K562 (cell line): Measurements from ENCODE around the gene OR10D3. TPM values are rescaled to one million over a fixed set of nuclear protein-coding genes. Genes with fewer than 3 reads are reported as not detected.

Experiments
- ATAC-seq: fragments of 200-7000 bp; cut with Tn5 transposase; 3 replicates; pipeline ENCODE4 v1.9.1; 2020; ENCODE audit warnings: moderate library complexity
- BruUV-seq: library from RNA; stranded (reverse); fragments of 400-500 nt; replicated peaks from 2 replicates; lab custom pipeline; 2021; lab: Mats Ljungman, UMichigan
- CTCF ChIA-PET: fragments of 300-600 bp; formaldehyde crosslinking; extraction: SDS; loops from one replicate; lab custom pipeline; 2021; ENCODE audit warnings: low intra/inter-chr PET ratio; lab: Yijun Ruan, JAX
- POLR2A ChIA-PET: fragments of 300-600, 350-650 bp; sonication (Branson Sonifier 250); formaldehyde crosslinking; extraction: SDS; loops from one replicate; lab custom pipeline; 2021; ENCODE audit warnings: antibody characterized with exemption, inconsistent platforms; lab: Yijun Ruan, JAX
- DNase-seq, 4 experiments: peaks; one replicate each; pipeline versions ENCODE4 v3.0.0 to v3.0.0-alpha.2; 2011 to 2018; ENCODE audit warnings: low spot score in 3 of 4, mixed read lengths in 3 of 4; ENCODE audit errors: extremely low read depth in 1 of 4
- FAIRE-seq: peaks from 2 replicates; lab custom pipeline; 2011; peaks lifted over from hg19 to GRCh38; lab: Jason Lieb, UNC
- H2AFZ ChIP-seq: 2 replicates; pipeline ENCODE4 v1.6.0; 2011; ENCODE audit warnings: low read depth, low read length, control low read depth, inconsistent platforms
- H3K27ac ChIP-seq: fragments of 200-600 bp; 3 replicates; pipeline ENCODE4 v1.8.0; 2011; ENCODE audit warnings: low read depth, mild to moderate bottlenecking, control low read depth, inconsistent platforms, low read length, moderate library complexity, mixed read lengths; ENCODE audit errors: extremely low read depth
- H3K27me3 ChIP-seq, 2 experiments: fragments of 300-600 bp in 1 of 2; 2 replicates in 1 of 2; 3 replicates in 1 of 2; pipeline versions ENCODE4 v1.6.0 to v1.8.0; 2011; ENCODE audit warnings: inconsistent platforms in 2 of 2, low read length in 2 of 2, mild to moderate bottlenecking in 1 of 2, mixed read lengths in 1 of 2, moderate library complexity in 1 of 2; ENCODE audit not compliant: control insufficient read depth in 2 of 2, insufficient read depth in 2 of 2
- H3K36me3 ChIP-seq: fragments of 300-600 bp; 3 replicates; pipeline ENCODE4 v1.8.0; 2011; ENCODE audit warnings: mild to moderate bottlenecking, low read length, inconsistent platforms; ENCODE audit not compliant: control insufficient read depth, insufficient read depth
- H3K4me1 ChIP-seq, 2 experiments: fragments of 200-600 bp in 1 of 2; replicated peaks in 1 of 2; 2 replicates in 1 of 2; 3 replicates in 1 of 2; pipeline versions ENCODE4 v1.5.1 to v1.8.0; 2011; ENCODE audit warnings: inconsistent platforms in 2 of 2, low read length in 2 of 2, mild to moderate bottlenecking in 1 of 2, mixed read lengths in 1 of 2, moderate library complexity in 1 of 2; ENCODE audit not compliant: control insufficient read depth in 2 of 2, insufficient read depth in 2 of 2
- H3K4me2 ChIP-seq: 2 replicates; pipeline ENCODE4 v1.6.1; 2011; ENCODE audit warnings: low read length, control low read depth, inconsistent platforms, mixed read lengths; ENCODE audit not compliant: insufficient read depth
- H3K4me3 ChIP-seq: fragments of 200-600 bp; sonication (generic), shearing (Covaris generic); 2 replicates; pipeline ENCODE4 v1.5.1; 2016; ENCODE audit warnings: control low read depth, inconsistent platforms
- H3K79me2 ChIP-seq: fragments of 200-600 bp; 3 replicates; pipeline ENCODE4 v1.8.0; 2011; ENCODE audit warnings: low read length, inconsistent platforms; ENCODE audit not compliant: control insufficient read depth, insufficient read depth
- H3K9ac ChIP-seq, 2 experiments: 2 replicates each; pipeline versions ENCODE4 v1.6.0 to v1.6.1; 2011; ENCODE audit warnings: low read depth in 2 of 2, low read length in 2 of 2, control low read depth in 1 of 2, inconsistent platforms in 1 of 2, mild to moderate bottlenecking in 1 of 2, mixed read lengths in 1 of 2; ENCODE audit not compliant: insufficient read depth in 1 of 2
- H3K9me1 ChIP-seq: one replicate; pipeline ENCODE4 v1.6.0; 2011; ENCODE audit warnings: inconsistent platforms, mild to moderate bottlenecking, low read length, moderate library complexity; ENCODE audit not compliant: control insufficient read depth, insufficient read depth
- H3K9me3 ChIP-seq: replicated peaks from 2 replicates; pipeline ENCODE4 v1.5.1; 2011; ENCODE audit warnings: low read depth, low read length, inconsistent platforms; ENCODE audit not compliant: control insufficient read depth, insufficient read depth
- H4K20me1 ChIP-seq: replicated peaks from 2 replicates; pipeline ENCODE4 v1.6.1; 2011; ENCODE audit warnings: low read length, inconsistent platforms, mixed read lengths; ENCODE audit not compliant: control insufficient read depth, insufficient read depth
- CREB3L1 ChIP-seq: fragments of 450-650 bp; IDR thresholded peaks from 2 replicates; pipeline ENCODE4 v1.6.1; 2014; ENCODE audit warnings: low read depth, mild to moderate bottlenecking, moderate library complexity, borderline replicate concordance
- DLX4 ChIP-seq: fragments of 250-450 bp; sonication (Bioruptor Pico); IDR thresholded peaks from 2 replicates; pipeline ENCODE4 v1.6.1; 2021; ENCODE audit warnings: mild to moderate bottlenecking
- EP400 ChIP-seq: fragments of 450-650 bp; IDR thresholded peaks from 2 replicates; pipeline ENCODE4 v1.6.1; 2017; ENCODE audit warnings: antibody characterized with exemption, mild to moderate bottlenecking, moderate library complexity
- HSF4 ChIP-seq: fragments of 250-450 bp; sonication (Bioruptor Pico); IDR thresholded peaks from 2 replicates; pipeline ENCODE4 v2.1.2; 2022; ENCODE audit warnings: mild to moderate bottlenecking, moderate library complexity, borderline replicate concordance
- MEIS2 ChIP-seq: fragments of 450-650 bp; IDR thresholded peaks from 2 replicates; pipeline ENCODE4 v1.6.1; 2014; ENCODE audit warnings: mild to moderate bottlenecking; ENCODE audit not compliant: partially characterized antibody
- PTTG1 ChIP-seq: fragments of 450-650 bp; IDR thresholded peaks from 2 replicates; pipeline ENCODE4 v1.6.1; 2016; ENCODE audit warnings: low read depth, mild to moderate bottlenecking, missing genetic modification characterization, missing compliant biosample characterization
- ZNF354B ChIP-seq: fragments of 250-450 bp; sonication (Bioruptor Pico); IDR thresholded peaks from 2 replicates; pipeline ENCODE4 v1.4.0; 2020
- ZNF592 ChIP-seq: fragments of 450-650 bp; IDR thresholded peaks from 2 replicates; pipeline ENCODE4 v1.6.1; 2017; ENCODE audit warnings: antibody characterized with exemption, mild to moderate bottlenecking
- in situ Hi-C: fragments of 300-500 bp; cut with MboI; formaldehyde crosslinking; loops from 4 replicates; pipeline ENCODE4 v1.15.0; 2018; ENCODE audit warnings: inconsistent platforms, mixed read lengths
- intact Hi-C: fragments of 100-400 bp; cut with micrococcal nuclease; formaldehyde crosslinking; loops from 2 replicates; pipeline ENCODE4 v1.14.2; 2022
- polyA plus RNA-seq, 8 experiments: library from polyadenylated mRNA; depleted of rRNA in 4 of 8; stranded (reverse) in 5 of 8; unstranded in 3 of 8; fragments of >200 nt; fragmentation: Nextera tagmentation in 2 of 8; fragmentation: Illumina TruSeq in 1 of 8; extraction: Ambion mirVana in 2 of 8; extraction: Trizol in 1 of 8; gene quantifications; 2 replicates each; pipeline versions ENCODE4 v1.2.1 to v1.2.3, GENCODE V29; 2011 to 2014; ENCODE audit warnings: inconsistent platforms in 1 of 8, missing spikeins in 1 of 8
- total RNA-seq, 7 experiments: library from RNA; depleted of rRNA in 6 of 7; stranded (reverse); fragments of >200 nt in 6 of 7; fragmentation: Illumina TruSeq in 2 of 7; extraction: Trizol in 2 of 7; gene quantifications; 2 replicates each; pipeline versions ENCODE4 v1.2.1 to v1.2.3, GENCODE V29; 2011 to 2021; ENCODE audit warnings: low replicate concordance in 1 of 7

OR10D3 gene
- total and polyA plus RNA-seq, 9 of the 15 experiments (the other 6 are each of a cell fraction or from before 2014, with no cell fraction given) = 0.07 to 2.9 (median 0.80) TPM; not detected in 1

- no peak for TF ChIP-seq ZNF592
These were observed 30.9 kb downstream of the OR10D3 start (continued) for GRCh38 chr11:124214027-124214426.

- no peak overlapping the region for H3K4me2 ChIP-seq
- no peak for FAIRE-seq
- CTCF ChIA-PET = no interaction called here
These were observed 36.0 kb downstream of the OR10D3 start for GRCh38 chr11:124219126-124219525.

More at GRCh38 chr11:124219126-124219525, 36.0 kb downstream of the OR10D3 start:
- H3K9me3 ChIP-seq = no peaks in the 10 kb centered on the region
- ATAC-seq = no peak
- intact Hi-C loops (no loop called here), in situ Hi-C loops (no loop called here)
- H3K4me1 ChIP-seq = peaks cover under 1 to 6% of the 10 kb centered on the region in 2 experiments; a peak in 3 of 5 replicates
- TF ChIP-seq DLX4 (CRISPR knock-in tag) = no peak
- no peak for TF ChIP-seq ZNF354B (CRISPR knock-in tag)
- no peak for TF ChIP-seq CREB3L1
- no peak for TF ChIP-seq EP400
- TF ChIP-seq MEIS2 = no peak
- no peak for TF ChIP-seq PTTG1 (tag)
- no peak for TF ChIP-seq HSF4
- no peaks in the 10 kb centered on the region for H3K9me1 ChIP-seq
- no TSS peak for BruUV-seq
- H2AFZ ChIP-seq = no peak overlapping the region
- no peak overlapping the region for H3K4me3 ChIP-seq
- no peak overlapping the region for H3K27ac ChIP-seq
- DNase-seq = no peak
- H3K79me2 ChIP-seq = peaks cover 14% of the 10 kb centered on the region; the same call in 1 of the 3 replicates
- no peak overlapping the region for H3K9ac ChIP-seq
- no peaks in the 10 kb centered on the region for H3K27me3 ChIP-seq
- H3K36me3 ChIP-seq = no peaks in the 10 kb centered on the region
- POLR2A ChIA-PET = interaction anchor here (1.4 kb wide), 1 partner anchor 12 kb away, joined by 6 read pairs; no protein-coding TSS in a partner anchor
- no peaks in the 10 kb centered on the region for H4K20me1 ChIP-seq
